ENCODE results near the gene CBX1. TPM values are rescaled to one million over a fixed set of nuclear protein-coding genes. Genes with fewer than 3 reads are reported as not detected.

The CBX1 gene
- total RNA-seq, 1 donor from 2014 or later, result 61.1 TPM

- H3K27ac Mint-ChIP-seq, result no peak overlapping the region
- peaks cover 4% of the 10 kb centered on the region for H3K36me3 Mint-ChIP-seq (ENCODE audit: low read depth)
- H3K9me3 Mint-ChIP-seq, result no peaks in the 10 kb centered on the region
- intact Hi-C loops (cut with micrococcal nuclease), result loop anchor here (10.0 kb wide), 1 partner anchor 462 kb away; the partner anchor contains the start of genes HOXB3 and HOXB5
- no peak for DNase-seq (ENCODE audit: low spot score)
- H3K4me1 Mint-ChIP-seq (ENCODE audit: low read depth), result peaks cover 11% of the 10 kb centered on the region
- no peak overlapping the region for H3K4me3 Mint-ChIP-seq
- H3K27me3 Mint-ChIP-seq (ENCODE audit: insufficient read depth), result no peaks in the 10 kb centered on the region
Observed at GRCh38 chr17:48132385-48132784, 31.1 kb upstream of the CBX1 start.

DNA sequence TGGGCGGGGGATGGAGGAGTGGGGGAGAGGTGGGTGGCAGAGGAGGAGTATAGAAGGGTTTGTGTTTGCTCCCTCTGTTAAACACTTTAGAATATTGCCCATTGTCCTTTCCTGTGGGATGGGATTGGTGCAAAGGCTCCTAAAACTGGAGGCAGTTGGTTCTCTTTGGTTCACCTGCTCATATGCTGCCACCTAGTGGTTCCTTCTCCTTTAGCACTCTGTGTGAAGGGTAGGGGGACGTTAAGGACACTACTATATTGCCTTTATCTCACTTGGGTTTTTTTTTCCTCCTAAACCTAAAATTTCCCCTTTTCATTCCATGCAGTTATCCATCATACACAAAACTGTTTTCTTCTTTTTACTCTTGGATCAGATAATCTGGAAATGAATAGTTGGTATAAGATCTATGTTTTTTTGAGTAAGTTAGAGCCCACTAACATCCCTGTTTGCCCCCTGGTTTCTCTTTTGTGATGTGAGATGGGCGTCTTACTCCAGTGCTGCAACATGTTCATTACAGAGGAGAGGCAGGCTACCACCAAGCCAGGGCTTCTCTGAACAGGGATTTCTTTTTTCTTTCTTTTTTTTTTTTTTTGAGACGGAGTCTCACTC is 30.0 kb upstream of the CBX1 start:
- peak; percentile 41 for DNase-seq (ENCODE audit: low spot score)
- Mint-ChIP-seq H3K27ac (no peak overlapping the region), H3K36me3 (ENCODE audit: low read depth) (peaks cover 4% of the 10 kb centered on the region), H3K27me3 (ENCODE audit: insufficient read depth) (no peaks in the 10 kb centered on the region), H3K4me3 (no peak overlapping the region), H3K9me3 (no peaks in the 10 kb centered on the region), H3K4me1 (ENCODE audit: low read depth) (peaks cover 11% of the 10 kb centered on the region)
- intact Hi-C loops (cut with micrococcal nuclease), result loop anchor here (1.0 to 10.0 kb wide), 4 partner anchors 18 to 463 kb away; partner anchors contain the start of genes HOXB3 and HOXB5

DNA sequence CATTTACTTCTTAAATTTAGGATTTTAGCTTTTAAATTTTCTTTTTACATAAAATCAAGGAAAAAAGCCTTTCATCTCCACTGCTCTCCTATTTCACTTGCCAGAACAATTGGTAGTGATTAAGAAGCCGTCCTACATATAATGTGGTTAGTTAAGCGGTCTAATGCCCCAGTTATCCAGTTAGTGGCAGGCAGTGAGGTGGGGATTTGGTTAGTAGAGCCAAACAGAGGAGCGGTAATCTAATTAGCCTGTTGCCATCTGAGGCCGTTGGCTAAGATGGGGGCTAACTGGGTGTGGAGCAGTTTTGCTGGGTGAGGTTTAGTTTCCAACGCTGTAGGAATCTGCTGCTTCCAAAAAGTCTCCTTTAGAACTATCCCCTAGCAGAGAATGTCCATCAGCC is 28.7 kb upstream of the CBX1 start:
- DNase-seq (ENCODE audit: low spot score), result no peak
- Mint-ChIP-seq H3K9me3 (no peaks in the 10 kb centered on the region), H3K27ac (no peak overlapping the region), H3K36me3 (ENCODE audit: low read depth) (peaks cover 8% of the 10 kb centered on the region), H3K27me3 (ENCODE audit: insufficient read depth) (no peaks in the 10 kb centered on the region), H3K4me3 (no peak overlapping the region), H3K4me1 (ENCODE audit: low read depth) (peaks cover 11% of the 10 kb centered on the region)
- intact Hi-C loops (cut with micrococcal nuclease), result loop anchor here (10.0 kb wide), 1 partner anchor 465 kb away; the partner anchor contains the start of genes HOXB3 and HOXB5

DNA sequence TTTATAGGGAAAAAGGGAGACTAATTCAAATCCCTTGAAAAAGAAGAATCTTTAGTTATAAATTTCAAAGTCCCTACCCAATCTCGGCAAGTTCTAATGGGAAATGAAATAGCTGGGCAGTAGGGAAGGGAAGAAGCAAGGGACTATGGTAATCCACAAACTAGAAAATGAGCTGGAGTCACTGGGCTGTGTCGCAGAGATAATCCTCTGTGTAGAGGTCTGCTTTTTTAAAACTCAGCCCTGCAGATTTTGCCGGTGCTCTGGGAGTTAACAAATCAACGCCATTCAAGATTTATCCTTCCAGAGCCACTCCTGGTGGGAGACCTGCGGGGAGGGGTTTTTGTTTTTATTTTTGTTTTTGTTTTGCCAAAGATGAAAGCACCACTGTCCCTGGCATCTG is 27.1 kb upstream of the CBX1 start:
- H3K36me3 Mint-ChIP-seq (ENCODE audit: low read depth), result peaks cover 8% of the 10 kb centered on the region
- no peak overlapping the region for H3K27ac Mint-ChIP-seq
- no peak overlapping the region for H3K4me3 Mint-ChIP-seq
- DNase-seq (ENCODE audit: low spot score), result no peak
- intact Hi-C loops (cut with micrococcal nuclease), result no loop called here
- peaks cover 13% of the 10 kb centered on the region for H3K4me1 Mint-ChIP-seq (ENCODE audit: low read depth)
- no peaks in the 10 kb centered on the region for H3K9me3 Mint-ChIP-seq
- H3K27me3 Mint-ChIP-seq (ENCODE audit: insufficient read depth), result no peaks in the 10 kb centered on the region

DNA sequence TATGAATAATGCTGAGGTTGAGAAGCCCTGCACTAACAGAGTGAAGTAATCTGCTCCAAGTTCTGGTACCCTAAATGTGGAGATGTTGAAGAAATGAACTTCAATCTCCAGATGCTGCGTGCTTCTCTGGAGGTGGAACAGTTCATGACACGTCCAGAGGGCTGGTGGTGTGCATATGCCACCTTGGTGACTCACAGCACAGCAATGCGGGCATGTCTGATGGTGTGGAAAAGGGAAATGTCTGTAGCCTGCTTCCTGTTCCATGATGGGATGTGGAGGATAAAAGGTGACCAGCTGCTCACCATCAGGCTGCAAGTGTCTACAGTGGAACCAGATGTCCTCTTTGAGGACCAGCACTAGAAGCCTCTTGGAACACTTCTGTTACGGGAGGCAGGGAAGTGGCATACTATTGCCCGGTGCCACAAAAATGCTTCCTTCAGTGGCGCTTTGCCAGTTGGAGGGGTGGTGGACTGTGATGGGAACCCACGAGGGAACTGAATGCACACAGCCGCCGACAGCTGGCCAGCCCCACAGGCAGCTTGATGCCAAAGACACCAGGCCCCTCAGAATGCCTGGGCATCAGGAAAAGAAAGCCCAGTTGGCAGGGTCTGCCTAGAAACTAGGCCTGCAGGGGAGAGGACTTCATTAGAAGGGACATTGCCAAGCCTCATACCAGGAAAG is 26.2 kb upstream of the CBX1 start:
- Mint-ChIP-seq H3K27me3 (ENCODE audit: insufficient read depth) (no peaks in the 10 kb centered on the region), H3K27ac (no peak overlapping the region), H3K4me1 (ENCODE audit: low read depth) (peaks cover 12% of the 10 kb centered on the region), H3K4me3 (no peak overlapping the region), H3K36me3 (ENCODE audit: low read depth) (peaks cover 13% of the 10 kb centered on the region), H3K9me3 (no peaks in the 10 kb centered on the region)
- DNase-seq (ENCODE audit: low spot score), result no peak
- intact Hi-C loops (cut with micrococcal nuclease), result no loop called here

DNA sequence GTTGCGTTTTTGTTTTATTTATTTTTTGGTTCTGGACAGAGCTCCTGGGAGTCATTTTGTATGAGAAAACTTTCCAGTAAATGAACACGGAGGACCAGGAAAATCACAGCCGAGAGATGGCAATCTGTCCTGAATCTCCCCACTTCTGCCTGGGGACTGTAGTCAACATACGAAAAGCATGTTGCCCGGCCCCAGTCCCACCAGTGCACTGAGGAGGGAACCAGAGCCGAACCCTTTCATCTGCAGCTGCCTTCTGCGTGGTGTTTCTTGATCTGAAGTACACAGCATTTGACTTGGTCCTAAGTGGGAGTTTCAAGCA is 25.2 kb upstream of the CBX1 start:
- Mint-ChIP-seq H3K27ac (no peak overlapping the region), H3K4me1 (ENCODE audit: low read depth) (peaks cover 11% of the 10 kb centered on the region), H3K36me3 (ENCODE audit: low read depth) (peaks cover 17% of the 10 kb centered on the region), H3K9me3 (no peaks in the 10 kb centered on the region), H3K4me3 (no peak overlapping the region), H3K27me3 (ENCODE audit: insufficient read depth) (no peaks in the 10 kb centered on the region)
- intact Hi-C loops (cut with micrococcal nuclease), result no loop called here
- DNase-seq (ENCODE audit: low spot score), result no peak

- no peak for DNase-seq (ENCODE audit: low spot score)
- intact Hi-C loops (cut with micrococcal nuclease), result no loop called here
- Mint-ChIP-seq H3K4me1 (ENCODE audit: low read depth) (peaks cover 6% of the 10 kb centered on the region), H3K4me3 (no peak overlapping the region), H3K9me3 (no peaks in the 10 kb centered on the region), H3K27ac (no peak overlapping the region), H3K27me3 (ENCODE audit: insufficient read depth) (no peaks in the 10 kb centered on the region), H3K36me3 (ENCODE audit: low read depth) (peaks cover 21% of the 10 kb centered on the region)
Observed at GRCh38 chr17:48125829-48126531, 24.7 kb upstream of the CBX1 start.

GRCh38 chr17:48123776-48124388 is 22.6 kb upstream of the CBX1 start:
- Mint-ChIP-seq H3K9me3 (no peaks in the 10 kb centered on the region), H3K4me1 (ENCODE audit: low read depth) (peaks cover 5% of the 10 kb centered on the region)
- intact Hi-C loops (cut with micrococcal nuclease), result no loop called here

GRCh38 chr17:48123111-48123510 is 21.8 kb upstream of the CBX1 start:
- no peak overlapping the region for H3K4me3 Mint-ChIP-seq
- peak overlapping the region; percentile 51 for H3K27ac Mint-ChIP-seq
- intact Hi-C loops (cut with micrococcal nuclease), result no loop called here
- H3K9me3 Mint-ChIP-seq, result no peaks in the 10 kb centered on the region
- H3K4me1 Mint-ChIP-seq (ENCODE audit: low read depth), result peaks cover 5% of the 10 kb centered on the region
- DNase-seq (ENCODE audit: low spot score), result no peak
- H3K36me3 Mint-ChIP-seq (ENCODE audit: low read depth), result peaks cover 28% of the 10 kb centered on the region
- no peaks in the 10 kb centered on the region for H3K27me3 Mint-ChIP-seq (ENCODE audit: insufficient read depth)

More at GRCh38 chr17:48123776-48124388, 22.6 kb upstream of the CBX1 start:
- H3K36me3 Mint-ChIP-seq (ENCODE audit: low read depth), result peaks cover 25% of the 10 kb centered on the region
- peak overlapping the region; percentile 51 for H3K27ac Mint-ChIP-seq
- H3K27me3 Mint-ChIP-seq (ENCODE audit: insufficient read depth), result no peaks in the 10 kb centered on the region
- no peak for DNase-seq (ENCODE audit: low spot score)
- no peak overlapping the region for H3K4me3 Mint-ChIP-seq

DNA sequence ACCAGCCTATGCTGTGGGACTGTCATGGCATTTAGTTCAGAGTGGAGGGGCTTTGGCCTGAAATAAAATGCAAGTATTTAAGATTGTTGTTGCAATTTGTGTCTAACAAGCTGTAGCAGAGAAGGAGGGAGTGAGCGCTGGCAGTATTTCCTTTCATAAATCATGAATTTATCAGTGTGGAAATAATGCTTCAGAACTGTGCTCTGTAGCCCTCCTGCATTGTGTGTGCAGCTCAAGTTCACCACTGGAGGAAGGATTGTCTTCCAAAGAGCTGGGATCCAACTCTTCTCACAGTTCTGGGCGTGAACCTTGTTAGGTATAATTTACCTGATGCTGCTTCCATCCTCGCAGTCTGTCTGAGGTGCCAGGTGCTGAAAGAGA is 21.4 kb upstream of the CBX1 start:
- H3K27me3 Mint-ChIP-seq (ENCODE audit: insufficient read depth), result no peaks in the 10 kb centered on the region
- intact Hi-C loops (cut with micrococcal nuclease), result no loop called here
- H3K4me1 Mint-ChIP-seq (ENCODE audit: low read depth), result peaks cover 5% of the 10 kb centered on the region
- no peak overlapping the region for H3K4me3 Mint-ChIP-seq
- no peaks in the 10 kb centered on the region for H3K9me3 Mint-ChIP-seq
- no peak overlapping the region for H3K27ac Mint-ChIP-seq
- DNase-seq (ENCODE audit: low spot score), result no peak
- H3K36me3 Mint-ChIP-seq (ENCODE audit: low read depth), result peaks cover 33% of the 10 kb centered on the region

DNA sequence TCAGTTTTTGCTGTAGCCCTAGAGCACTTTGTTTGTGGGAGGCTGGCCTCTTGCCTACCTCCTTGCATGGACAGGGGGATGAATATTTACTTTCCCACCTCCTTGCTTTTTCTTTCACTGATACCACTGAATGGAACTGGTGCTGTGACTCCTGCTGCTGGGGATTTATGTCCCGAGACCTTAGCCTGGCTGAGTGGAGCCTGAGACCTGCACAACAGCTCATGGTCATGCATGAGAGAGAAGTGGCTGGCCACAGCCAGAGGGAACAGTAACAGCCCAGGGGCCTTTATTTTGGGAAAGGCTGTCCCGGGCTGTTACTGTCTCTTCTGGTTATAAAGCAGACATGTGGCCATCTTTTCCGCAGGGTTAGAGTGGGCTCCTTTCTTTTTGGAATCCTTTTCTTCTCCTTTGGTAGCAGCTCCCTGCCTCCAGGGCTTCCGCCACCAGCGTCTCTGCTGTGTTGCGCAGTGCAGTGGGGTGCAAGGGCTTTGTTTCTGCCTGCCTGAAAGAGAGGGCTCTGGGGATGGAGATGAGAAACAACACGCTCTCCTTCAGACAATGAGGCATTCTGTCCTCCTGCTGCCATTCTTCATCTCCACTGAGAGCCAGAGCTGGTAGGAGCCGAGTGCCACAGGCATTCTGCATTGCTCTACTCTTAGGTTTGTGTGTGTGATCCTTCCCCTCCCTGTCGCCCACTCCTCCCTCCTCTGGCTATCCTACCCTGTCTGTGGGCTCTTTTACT is 20.8 kb upstream of the CBX1 start:
- DNase-seq (ENCODE audit: low spot score), result no peak
- intact Hi-C loops (cut with micrococcal nuclease), result no loop called here
- Mint-ChIP-seq H3K9me3 (no peaks in the 10 kb centered on the region), H3K27me3 (ENCODE audit: insufficient read depth) (no peaks in the 10 kb centered on the region), H3K4me3 (no peak overlapping the region), H3K4me1 (ENCODE audit: low read depth) (peaks cover 5% of the 10 kb centered on the region), H3K27ac (no peak overlapping the region), H3K36me3 (ENCODE audit: low read depth) (peaks cover 35% of the 10 kb centered on the region)

GRCh38 chr17:48113201-48113676 is 12.0 kb upstream of the CBX1 start:
- intact Hi-C loops (cut with micrococcal nuclease), result loop anchor here (1.0 kb wide), 1 partner anchor 18 kb away; no protein-coding TSS in a partner anchor
- Mint-ChIP-seq H3K4me3 (peak overlapping the region; percentile 15), H3K9me3 (no peaks in the 10 kb centered on the region), H3K4me1 (ENCODE audit: low read depth) (peaks cover 43% of the 10 kb centered on the region), H3K36me3 (ENCODE audit: low read depth) (peaks cover 31% of the 10 kb centered on the region), H3K27ac (peak overlapping the region; percentile 46), H3K27me3 (ENCODE audit: insufficient read depth) (no peaks in the 10 kb centered on the region)
- DNase-seq (ENCODE audit: low spot score), result peak; percentile 57
